Loucy (cell line): Measurements from ENCODE around the gene SULT2B1.

ENCODE experiments used
- EZH2phosphoT487 ChIP-seq: fragments of 200-600 bp; IDR thresholded peaks from 2 replicates; pipeline ENCODE4 v1.6.1; 2018; ENCODE audit warnings: antibody characterized with exemption, mild to moderate bottlenecking, moderate library complexity, borderline replicate concordance
- TF ChIP-seq, protein P1 (sequence below): fragments of 200-600 bp; sonication (generic); conservative IDR thresholded peaks from 2 replicates; pipeline ENCODE4 v1.5.1; 2014; ENCODE audit warnings: mild to moderate bottlenecking, antibody characterized with exemption, low read length

- no peak for TF ChIP-seq EZH2phosphoT487
- TF ChIP-seq, protein P1, sequence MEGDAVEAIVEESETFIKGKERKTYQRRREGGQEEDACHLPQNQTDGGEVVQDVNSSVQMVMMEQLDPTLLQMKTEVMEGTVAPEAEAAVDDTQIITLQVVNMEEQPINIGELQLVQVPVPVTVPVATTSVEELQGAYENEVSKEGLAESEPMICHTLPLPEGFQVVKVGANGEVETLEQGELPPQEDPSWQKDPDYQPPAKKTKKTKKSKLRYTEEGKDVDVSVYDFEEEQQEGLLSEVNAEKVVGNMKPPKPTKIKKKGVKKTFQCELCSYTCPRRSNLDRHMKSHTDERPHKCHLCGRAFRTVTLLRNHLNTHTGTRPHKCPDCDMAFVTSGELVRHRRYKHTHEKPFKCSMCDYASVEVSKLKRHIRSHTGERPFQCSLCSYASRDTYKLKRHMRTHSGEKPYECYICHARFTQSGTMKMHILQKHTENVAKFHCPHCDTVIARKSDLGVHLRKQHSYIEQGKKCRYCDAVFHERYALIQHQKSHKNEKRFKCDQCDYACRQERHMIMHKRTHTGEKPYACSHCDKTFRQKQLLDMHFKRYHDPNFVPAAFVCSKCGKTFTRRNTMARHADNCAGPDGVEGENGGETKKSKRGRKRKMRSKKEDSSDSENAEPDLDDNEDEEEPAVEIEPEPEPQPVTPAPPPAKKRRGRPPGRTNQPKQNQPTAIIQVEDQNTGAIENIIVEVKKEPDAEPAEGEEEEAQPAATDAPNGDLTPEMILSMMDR, result peak; percentile 96
Observed at GRCh38 chr19:48588670-48589401, 36.9 kb downstream of the SULT2B1 start.
